ENCODE results near the gene ZNF101. TPM values are rescaled to one million over a fixed set of nuclear protein-coding genes. Genes with fewer than 3 reads are reported as not detected.

The ZNF101 gene
- total and polyA plus RNA-seq, 2 of the 4 experiments (the other 2 are of a cell fraction): 2.8 to 7.3 TPM

DNA sequence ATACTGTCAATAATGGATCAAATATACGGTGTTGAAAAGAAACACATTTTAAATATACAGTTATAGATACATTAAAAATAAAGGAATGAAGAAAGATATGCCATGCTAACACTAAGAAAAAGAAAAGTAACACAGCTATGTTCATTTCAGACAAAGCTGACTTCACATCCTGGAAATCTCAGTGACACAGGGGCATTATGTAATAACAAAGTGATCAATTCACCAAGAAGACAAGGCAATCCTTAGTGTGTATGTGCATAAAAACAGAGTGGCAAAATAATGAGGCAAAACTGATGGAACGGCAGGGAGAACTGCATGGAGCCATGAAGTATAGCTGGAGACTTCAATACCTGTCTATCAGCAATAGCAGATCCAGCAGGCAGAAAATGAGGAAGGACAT is 51.2 kb downstream of the ZNF101 start:
- dilution Hi-C loops (cut with HindIII; ENCODE audit: low sequenced_read_pairs, unreplicated experiment): no loop called here

More for the DNA sequence above, 51.2 kb downstream of the ZNF101 start:
- H3K14ac ChIP-seq (replicated peaks; ENCODE audit: low read depth, low read length): no peak overlapping the region
- no peak overlapping the region for H4K8ac ChIP-seq (ENCODE audit: low read depth in 2 of 2, low read length in 2 of 2)
- H2BK5ac ChIP-seq (ENCODE audit: low read depth, low read length, poor library complexity, severe bottlenecking): no peak overlapping the region
- no peak overlapping the region for H3K27ac ChIP-seq (ENCODE audit: insufficient read depth, low read length)
- no peak overlapping the region for H2BK20ac ChIP-seq (ENCODE audit: low read depth, low read length)
- no peak overlapping the region for H4K5ac ChIP-seq (ENCODE audit: low read depth, low read length)
- H3K9ac ChIP-seq (ENCODE audit: low read depth, low read length): no peak overlapping the region
- peaks cover 54% of the 10 kb centered on the region for H3K9me3 ChIP-seq (ENCODE audit: control insufficient read depth, insufficient read depth, low read length)
- H3K27me3 ChIP-seq (ENCODE audit: control insufficient read depth, insufficient read depth, low read length): no peaks in the 10 kb centered on the region
- H2BK120ac ChIP-seq (ENCODE audit: low read depth, low read length): no peak overlapping the region
- no peak overlapping the region for H4K91ac ChIP-seq (ENCODE audit: insufficient read depth, low read depth, low read length)
- no peak overlapping the region for H2AK5ac ChIP-seq (ENCODE audit: low read depth, low read length)
- H3K4ac ChIP-seq (ENCODE audit: low read depth, low read length): no peak overlapping the region
- intact Hi-C loops (cut with micrococcal nuclease) (no loop called here), in situ Hi-C loops (cut with MboI; ENCODE audit: low sequenced_read_pairs) (no loop called here)
- no peak overlapping the region for H3K56ac ChIP-seq (ENCODE audit: extremely low read depth, insufficient read depth, low read length)
- H3K36me3 ChIP-seq (ENCODE audit: control insufficient read depth, insufficient read depth, low read length): peaks cover 9% of the 10 kb centered on the region; the same call in 1 of the 2 replicates
- no peak overlapping the region for H2AK9ac ChIP-seq (replicated peaks; ENCODE audit: low read depth, low read length, poor library complexity)
- H3K9me1 ChIP-seq (ENCODE audit: insufficient read depth, low read length): no peaks in the 10 kb centered on the region
- no peak overlapping the region for H2AFZ ChIP-seq (replicated peaks; ENCODE audit: low read length, poor library complexity)
- TF ChIP-seq BHLHE40 (IDR thresholded peaks at IDR 0.05; ENCODE audit: low read depth, low read length) (no peak), RCOR1 (IDR thresholded peaks at IDR 0.05; ENCODE audit: insufficient replicate concordance, low read length) (no peak), SMC3 (IDR thresholded peaks at IDR 0.05; ENCODE audit: low read depth, low read length) (no peak), FOS (IDR thresholded peaks at IDR 0.05; ENCODE audit: low read depth, low read length) (no peak), RFX5 (IDR thresholded peaks at IDR 0.05; ENCODE audit: low read depth, low read length) (no peak), NFE2L2 (IDR thresholded peaks at IDR 0.05; ENCODE audit: low read depth, low read length) (no peak), RAD21 (IDR thresholded peaks at IDR 0.05; ENCODE audit: low read length) (no peak), MAFK (IDR thresholded peaks at IDR 0.05; ENCODE audit: low read depth, low read length) (no peak), CEBPB (IDR thresholded peaks at IDR 0.05; ENCODE audit: low read depth, low read length) (no peak), MAZ (IDR thresholded peaks at IDR 0.05; ENCODE audit: borderline replicate concordance, low read depth, low read length) (no peak), CHD1 (IDR thresholded peaks at IDR 0.05; ENCODE audit: low read depth, low read length) (no peak)
- TF ChIP-seq, protein P1, sequence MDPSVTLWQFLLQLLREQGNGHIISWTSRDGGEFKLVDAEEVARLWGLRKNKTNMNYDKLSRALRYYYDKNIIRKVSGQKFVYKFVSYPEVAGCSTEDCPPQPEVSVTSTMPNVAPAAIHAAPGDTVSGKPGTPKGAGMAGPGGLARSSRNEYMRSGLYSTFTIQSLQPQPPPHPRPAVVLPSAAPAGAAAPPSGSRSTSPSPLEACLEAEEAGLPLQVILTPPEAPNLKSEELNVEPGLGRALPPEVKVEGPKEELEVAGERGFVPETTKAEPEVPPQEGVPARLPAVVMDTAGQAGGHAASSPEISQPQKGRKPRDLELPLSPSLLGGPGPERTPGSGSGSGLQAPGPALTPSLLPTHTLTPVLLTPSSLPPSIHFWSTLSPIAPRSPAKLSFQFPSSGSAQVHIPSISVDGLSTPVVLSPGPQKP (IDR thresholded peaks at IDR 0.05; ENCODE audit: borderline replicate concordance, low read depth, low read length): no peak
- TF ChIP-seq, protein P2, sequence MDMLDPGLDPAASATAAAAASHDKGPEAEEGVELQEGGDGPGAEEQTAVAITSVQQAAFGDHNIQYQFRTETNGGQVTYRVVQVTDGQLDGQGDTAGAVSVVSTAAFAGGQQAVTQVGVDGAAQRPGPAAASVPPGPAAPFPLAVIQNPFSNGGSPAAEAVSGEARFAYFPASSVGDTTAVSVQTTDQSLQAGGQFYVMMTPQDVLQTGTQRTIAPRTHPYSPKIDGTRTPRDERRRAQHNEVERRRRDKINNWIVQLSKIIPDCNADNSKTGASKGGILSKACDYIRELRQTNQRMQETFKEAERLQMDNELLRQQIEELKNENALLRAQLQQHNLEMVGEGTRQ (IDR thresholded peaks at IDR 0.05; ENCODE audit: low read depth, low read length): no peak
- no peak overlapping the region for H3K4me3 ChIP-seq (ENCODE audit: insufficient read depth, low read depth, low read length)
- no peak for ATAC-seq (ENCODE audit: low read depth)
- H3K4me1 ChIP-seq (ENCODE audit: control insufficient read depth, insufficient read depth, low read length): no peaks in the 10 kb centered on the region
- H3K79me1 ChIP-seq (ENCODE audit: low read depth in 1 of 2, low read length in 2 of 2): peaks cover 6 to 9% of the 10 kb centered on the region in 2 experiments; a peak in 3 of 4 replicates
- BruUV-seq (replicated peaks): no TSS peak
- no peak overlapping the region for H3K18ac ChIP-seq (ENCODE audit: low read depth, low read length)
- no peak overlapping the region for H3K4me2 ChIP-seq (ENCODE audit: low read depth, low read length)
- ChIA-PET CTCF (no interaction called here), POLR2A (ENCODE audit: unreplicated experiment) (no interaction called here)
- WGBS, 2 experiments (ENCODE audit: extremely low coverage in 2 of 2, insufficient read length in 1 of 2): 100% methylated on average over 1 of the region's 2 CpGs; no CpG with 5 or more reads in 1 of the 2 experiments
- H4K20me1 ChIP-seq (ENCODE audit: insufficient read depth, low read length): no peaks in the 10 kb centered on the region
- H2BK15ac ChIP-seq (ENCODE audit: low read depth, low read length): no peak overlapping the region
- H3K23ac ChIP-seq (ENCODE audit: low read depth, low read length): no peak overlapping the region
- DNase-seq: no peak
